HG03280 (cell line): Measurements from ENCODE around the gene RAD21L1.
A peak's percentile ranks its signal among the peaks of the same experiment; 100 is the strongest.
"Not testable (repeated sequence)": the region's sequence is repeated elsewhere in the genome, so short reads cannot be mapped to it uniquely, and the experiment has no call there.

Source experiments
- ATAC-seq: cut with Tn5 transposase; IDR thresholded peaks from one replicate; pipeline ENCODE4 v1.9.1; 2021; ENCODE audit warnings: mild to moderate bottlenecking, moderate library complexity; ENCODE audit not compliant: unreplicated experiment

RAD21L1 gene

DNA sequence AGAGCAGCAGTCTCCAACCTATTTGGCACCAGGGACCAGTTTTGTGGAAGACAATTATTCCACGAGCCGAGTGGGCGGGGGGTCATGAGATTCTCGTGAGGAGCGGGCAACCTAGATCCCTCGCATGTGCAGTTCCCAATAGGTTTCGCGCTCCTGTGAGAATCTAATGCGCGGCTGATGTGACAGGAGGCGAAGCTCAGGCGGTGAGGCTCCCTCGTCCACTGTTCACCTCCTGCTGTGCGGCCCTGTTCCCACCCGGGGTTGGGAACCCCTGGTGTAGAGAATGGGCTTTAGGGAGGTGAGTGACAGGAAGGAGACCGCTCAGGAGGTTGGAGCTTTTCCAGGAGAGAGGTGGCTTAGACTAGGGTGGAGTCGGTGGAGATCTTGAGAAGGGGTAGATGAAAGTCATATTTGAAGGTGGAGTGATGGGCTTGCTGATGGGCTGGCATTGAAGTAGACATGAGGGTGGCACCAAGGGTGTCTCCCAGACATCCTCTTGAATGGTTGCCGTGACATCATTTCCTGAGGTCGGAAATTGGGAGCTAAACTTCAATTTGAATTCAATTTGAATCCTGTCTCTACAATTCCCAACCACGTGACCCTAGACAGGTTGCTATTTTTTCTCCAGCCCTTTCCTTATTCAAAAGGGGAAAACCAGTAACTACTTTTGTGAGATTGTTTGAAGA lies 1.5 kb upstream of the RAD21L1 start:
- ATAC-seq: no peak

DNA sequence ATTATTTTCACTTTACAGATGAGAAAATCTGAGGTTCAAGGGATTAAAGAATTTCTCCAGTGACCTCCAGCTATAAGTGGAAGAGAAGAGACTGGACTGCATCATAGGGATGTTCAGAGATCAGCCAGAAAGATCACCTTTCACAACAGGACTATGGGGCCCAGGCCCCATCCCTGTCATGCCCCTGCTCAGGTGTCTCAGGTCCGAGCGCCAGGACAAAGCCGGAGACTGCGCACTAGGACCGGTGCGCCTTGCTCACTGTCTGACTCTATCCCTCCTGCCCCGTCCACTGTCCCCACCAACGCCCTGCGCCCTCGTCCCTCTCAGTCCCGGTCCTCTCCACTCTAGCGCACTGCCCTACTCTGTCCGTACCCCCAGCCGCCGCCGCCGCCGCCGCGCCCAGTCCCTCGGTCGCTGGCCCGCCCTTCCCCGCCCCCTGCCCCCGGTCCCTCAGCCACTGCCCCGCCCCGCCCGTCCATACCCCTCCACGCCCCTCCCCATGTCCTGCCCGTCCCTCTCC lies 521 bp upstream of the RAD21L1 start:
- ATAC-seq: peak; percentile 12

DNA sequence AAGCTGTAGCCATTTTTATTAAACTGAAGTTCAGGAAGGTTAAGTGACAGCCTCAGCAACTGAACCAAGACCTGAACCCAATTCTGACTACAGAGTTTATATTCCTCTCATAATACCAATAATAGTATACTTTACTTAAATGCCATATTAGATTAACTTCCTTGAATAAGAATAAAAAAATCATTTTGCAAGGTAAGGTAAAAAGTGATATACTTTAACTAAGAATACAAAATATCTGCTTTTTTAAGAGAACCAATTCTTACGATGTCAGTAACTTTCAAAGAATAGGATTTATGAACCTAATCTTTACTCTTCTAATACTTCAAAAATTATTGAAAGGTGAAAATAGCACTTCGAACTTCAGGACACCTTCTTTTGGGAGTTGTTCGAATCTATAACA lies 3.7 kb downstream of the RAD21L1 start:
- ATAC-seq: no peak

DNA sequence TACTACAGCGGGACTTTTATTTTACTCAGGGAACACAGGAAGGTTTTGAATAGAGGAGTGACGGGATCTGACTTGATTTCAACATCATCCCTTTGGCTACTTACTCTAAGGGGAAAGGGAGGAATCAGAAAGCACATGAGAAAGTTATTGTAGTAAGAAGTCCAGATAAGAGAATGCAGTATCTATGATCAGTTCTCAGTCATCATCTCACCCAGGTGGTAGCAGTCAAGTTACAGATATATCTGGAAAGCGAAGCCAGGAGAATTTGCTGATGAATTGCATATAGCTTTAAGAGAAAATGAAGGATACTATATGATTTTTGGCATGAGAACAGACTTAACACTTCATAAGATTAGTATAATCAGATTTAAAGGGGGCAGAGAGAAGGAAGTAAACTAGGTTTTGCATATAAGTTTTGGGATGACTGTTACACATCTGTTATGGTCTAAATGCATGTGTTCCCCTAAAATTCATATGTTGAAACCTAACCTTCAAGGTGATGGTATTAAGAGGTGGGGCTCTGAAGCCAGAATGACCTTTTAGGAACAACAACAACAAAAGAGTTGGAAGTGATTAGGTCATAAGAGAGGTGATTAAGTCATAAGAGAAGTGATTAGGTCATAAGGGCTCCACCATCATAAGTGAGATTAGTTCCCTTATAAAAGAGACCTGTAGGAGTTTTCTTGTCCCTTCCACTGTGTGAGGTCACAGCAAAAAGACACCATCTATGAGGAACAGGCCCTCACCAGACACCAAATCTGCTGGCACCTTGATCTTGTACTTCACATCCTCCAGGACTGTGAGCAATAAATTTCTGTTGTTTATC lies 6.7 kb downstream of the RAD21L1 start:
- no peak for ATAC-seq

DNA sequence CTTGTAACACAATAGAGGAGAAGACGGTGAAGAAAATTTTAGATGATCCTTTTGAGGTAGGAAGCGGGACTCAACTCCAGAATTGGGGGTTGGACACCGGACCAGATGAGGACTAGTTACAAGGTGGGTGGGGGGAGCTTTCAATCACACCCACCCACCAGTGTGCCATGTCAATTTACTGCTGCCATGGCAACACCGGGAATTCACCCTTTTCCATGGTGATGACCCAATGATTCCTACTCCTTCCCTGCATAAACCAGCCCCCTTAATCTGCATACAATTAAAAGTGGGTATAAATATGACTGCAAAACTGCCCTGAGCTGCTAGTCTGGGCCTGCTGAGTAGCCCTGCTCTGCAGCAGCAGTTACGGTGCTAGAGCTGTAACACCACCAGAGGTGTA lies 14.7 kb downstream of the RAD21L1 start:
- no peak for ATAC-seq

DNA sequence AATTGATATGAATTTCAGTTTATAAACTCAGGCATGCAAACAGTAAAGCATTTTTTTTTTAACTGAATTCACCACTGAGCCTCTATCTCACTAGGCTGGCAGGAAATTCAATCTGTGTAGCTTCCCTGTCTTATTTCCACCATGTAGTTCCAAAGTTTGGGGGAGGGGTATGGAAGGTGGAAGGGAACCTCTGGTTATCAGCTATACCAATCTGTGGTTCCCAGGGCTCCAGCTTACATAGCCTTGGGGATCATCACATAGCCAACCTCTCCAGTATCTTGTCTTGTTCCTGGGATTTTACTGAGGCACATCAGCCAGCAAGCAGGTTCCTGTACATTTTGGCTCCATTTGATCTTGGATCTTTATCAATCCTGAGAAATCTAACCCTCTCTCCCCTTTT lies 15.6 kb downstream of the RAD21L1 start:
- ATAC-seq: no peak

DNA sequence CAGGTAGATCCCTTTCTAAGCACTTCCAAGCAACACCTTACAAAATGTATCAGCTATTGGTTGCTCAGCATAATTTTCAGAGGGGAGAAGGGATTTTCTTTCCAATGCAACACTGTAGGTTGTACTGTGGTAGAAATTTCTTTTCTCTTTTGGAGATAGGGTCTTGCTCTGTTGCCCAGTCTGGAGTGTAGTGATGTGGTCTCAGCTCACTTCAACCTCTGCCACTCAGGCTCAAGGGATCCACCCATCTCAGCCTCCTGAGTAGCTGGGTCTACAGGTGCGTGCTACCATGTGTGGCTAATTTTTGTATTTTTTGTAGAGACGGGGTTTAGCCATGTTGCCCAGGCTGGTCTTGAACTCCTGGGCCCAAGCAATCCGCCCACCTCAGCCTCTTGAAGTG lies 16.3 kb downstream of the RAD21L1 start:
- no peak for ATAC-seq

DNA sequence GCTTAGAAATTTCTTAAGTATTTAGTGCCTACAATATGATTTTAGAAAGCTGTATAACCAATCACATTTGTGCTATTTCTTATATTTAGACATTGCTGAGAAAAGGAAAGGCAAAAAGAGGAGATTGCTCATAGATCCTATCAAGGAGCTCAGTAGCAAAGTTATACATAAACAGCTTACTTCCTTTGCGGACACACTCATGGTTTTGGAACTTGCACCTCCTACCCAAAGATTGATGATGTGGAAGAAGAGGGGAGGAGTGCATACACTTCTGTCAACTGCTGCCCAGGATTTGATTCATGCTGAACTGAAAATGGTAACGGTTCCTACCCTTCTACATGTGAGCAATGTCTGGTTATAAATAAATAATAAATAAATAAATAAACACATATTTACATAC lies 16.7 kb downstream of the RAD21L1 start:
- no peak for ATAC-seq

DNA sequence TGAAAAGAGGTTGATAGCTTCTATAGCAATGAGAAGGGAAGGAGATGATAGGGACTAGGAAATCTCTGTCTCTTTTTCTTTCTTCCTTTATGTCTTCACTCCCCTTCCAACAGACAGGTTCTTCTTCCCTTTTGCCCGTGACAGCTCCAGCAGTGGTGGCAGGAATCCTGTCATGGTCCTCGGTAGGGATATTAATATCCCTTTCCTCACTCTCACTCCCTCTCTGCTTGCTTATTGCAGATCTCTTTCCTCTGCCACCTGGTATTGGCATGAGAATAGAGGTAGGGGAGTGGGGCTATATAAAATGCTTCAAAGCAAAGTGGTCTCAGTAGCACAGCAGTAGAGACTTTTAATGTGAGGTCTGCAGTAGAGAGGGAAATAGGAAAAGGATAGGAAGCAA lies 19.7 kb downstream of the RAD21L1 start:
- ATAC-seq: no peak

DNA sequence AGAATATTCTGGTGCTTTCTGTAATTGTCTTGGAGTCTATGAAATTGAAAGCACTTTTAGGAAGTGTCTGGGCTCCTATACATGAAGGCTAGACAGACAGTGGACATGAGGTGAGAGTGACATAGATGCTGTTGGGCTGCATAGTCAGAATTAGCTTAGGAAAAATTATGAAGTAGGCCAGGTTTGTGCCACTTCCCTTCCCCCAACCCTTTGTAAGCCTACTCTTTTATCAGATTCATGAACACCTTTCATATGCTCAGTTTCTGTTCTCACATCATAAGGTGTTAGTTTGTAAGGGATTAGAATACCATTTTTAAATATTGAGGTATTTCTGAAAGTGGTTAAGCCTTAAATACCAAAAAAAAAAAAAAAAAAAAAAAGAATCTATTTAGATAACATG lies 21.8 kb downstream of the RAD21L1 start:
- ATAC-seq: no peak

DNA sequence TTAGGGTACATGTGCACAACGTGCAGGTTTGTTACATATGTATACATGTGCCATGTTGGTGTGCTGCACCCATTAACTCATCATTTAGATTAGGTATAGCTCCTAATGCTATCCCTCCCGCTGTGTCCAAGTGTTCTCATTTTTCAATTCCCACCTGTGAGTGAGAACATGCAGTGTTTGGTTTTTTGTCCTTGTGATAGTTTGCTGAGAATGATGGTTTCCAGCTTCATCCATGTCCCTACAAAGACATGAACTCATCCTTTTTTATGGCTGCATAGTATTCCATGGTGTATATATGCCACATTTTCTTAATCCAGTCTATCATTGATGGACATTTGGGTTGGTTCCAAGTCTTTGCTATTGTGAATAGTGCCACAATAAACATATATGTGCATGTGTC lies 24.4 kb downstream of the RAD21L1 start:
- ATAC-seq: not testable (repeated sequence)

DNA sequence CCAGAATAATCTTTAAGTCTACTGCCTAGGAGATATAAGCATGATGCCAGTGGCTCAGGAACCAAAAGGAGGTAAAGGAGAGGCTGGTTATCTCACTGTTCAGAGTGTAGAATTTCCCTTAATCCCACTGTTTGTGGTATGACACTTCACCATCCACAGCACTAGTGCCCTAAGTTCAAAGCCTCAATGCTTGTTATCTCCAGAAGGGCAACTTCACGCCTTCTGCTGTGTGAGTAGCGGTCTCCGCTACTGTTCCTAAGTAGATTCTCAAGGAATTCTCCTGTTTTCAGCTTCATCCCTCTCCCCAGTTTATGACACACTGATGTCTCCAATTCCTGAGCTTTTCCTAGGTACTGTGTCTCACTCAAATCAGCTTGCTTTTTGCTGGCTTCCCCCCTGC lies 26.6 kb downstream of the RAD21L1 start:
- no peak for ATAC-seq

DNA sequence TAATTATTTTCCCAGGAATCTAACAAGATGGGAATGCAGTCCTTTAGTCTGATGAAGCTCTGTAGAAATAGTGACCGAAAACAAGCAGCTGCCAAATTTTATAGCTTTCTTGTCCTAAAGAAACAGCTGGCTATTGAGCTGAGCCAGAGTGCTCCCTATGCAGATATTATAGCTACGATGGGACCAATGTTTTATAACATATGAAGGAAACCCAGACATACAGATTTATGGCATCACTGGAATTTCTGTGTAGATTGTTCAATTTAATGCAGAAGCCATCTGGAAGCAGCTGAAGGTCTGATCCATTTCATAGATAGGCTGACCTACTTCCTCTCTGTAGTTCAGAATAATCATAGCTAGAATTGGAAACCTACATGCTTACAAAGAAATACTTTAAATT lies 28.4 kb downstream of the RAD21L1 start:
- ATAC-seq: no peak

DNA sequence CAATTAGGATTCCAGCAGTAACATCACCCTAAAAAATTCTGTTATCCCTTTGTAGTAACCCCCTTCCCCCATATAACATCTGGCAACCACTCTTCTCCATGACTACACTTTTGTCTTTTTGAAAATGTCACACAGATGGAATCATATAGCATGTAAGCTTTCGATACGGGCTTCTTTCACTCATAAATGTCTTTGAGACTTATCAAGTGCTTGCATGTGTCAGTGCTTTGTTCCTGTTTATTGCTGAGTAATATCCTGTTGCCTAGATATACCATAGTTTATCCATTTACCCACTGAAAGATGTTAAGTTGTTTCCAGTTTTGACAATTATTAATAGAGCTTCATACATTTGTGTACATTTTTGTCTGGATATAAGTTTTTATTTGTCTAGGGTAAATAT lies 29.8 kb downstream of the RAD21L1 start:
- ATAC-seq: no peak

DNA sequence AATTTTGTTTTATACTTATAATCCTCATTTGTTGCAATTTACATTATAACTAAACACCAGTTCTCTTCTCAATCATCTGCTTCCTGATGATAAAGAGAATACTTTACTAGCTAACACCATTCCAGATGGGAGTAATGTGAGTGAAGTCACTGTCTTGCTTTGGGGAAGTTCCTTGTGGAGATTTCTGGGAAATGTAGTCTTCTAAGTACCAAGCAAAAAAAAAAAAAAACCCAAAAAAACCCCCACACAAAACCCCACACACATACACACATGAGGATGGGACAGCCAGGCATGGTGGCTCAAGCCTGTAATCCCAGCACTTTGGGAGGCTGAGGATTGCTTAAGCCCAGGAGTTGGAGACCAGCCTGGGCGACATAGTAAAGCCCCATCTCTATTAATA lies 38.0 kb downstream of the RAD21L1 start:
- no peak for ATAC-seq

DNA sequence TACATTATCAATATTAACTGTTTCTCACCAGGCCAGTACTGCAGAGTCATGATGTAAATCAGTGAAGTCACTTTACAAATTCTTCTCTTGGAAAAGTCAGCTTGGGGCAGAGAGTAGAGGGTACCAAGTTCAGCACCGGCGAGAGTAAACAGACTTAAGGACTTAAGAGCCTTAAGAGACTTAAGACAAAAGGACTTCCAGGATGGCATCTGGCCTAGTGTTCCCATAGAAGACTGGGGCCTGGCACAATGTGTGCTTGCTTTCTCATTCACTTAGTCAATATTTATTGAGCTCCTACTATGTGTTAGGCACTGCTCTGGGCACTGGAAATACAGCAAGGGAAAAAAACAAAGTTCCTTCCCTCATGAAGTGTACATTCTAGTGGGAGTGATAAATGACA lies 38.9 kb downstream of the RAD21L1 start:
- no peak for ATAC-seq

DNA sequence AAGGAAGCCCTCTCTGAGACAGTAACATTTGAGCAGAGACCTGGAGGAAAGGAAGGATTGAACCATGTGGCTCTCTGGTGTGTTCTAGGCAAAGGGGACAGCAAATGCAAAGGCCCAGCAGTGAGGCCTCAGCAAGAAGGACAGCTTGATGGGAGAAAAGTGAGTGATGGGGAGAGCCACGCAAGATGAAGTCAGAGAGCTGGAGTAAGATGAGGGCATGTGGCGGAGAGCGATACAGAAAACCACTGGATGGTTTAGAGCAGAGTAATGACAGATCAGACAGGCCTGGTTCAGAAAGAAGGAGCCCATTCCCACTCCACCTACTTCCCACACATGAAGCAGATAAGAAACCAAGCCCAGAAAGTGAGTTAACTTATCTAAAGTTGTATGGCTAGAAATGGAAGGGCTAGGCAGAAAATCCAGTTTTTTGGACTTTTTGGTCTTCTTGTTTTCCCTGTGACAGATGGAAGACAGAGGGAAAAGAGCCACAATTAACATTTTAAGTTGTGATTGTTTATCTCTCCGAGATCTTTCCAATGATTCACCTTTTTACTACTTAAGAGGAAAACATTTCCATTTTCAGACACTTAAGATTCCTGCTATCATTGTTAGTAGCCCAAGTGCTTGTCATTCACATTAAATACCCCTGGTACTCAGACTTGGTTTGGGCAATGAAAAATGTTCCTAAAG lies 39.5 kb downstream of the RAD21L1 start:
- ATAC-seq: no peak

DNA sequence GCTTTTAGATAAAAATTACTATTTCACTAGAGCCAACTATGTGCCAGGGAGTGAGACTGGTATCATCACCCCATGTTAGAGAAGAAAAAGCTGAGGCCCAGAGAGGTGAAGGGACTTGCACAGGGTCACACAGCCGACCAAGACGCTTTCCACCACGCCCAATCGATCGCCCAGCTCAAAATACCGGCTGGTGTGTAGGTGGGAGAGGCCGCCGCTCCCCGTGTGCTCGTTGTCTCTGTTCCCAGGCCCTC lies 40.0 kb downstream of the RAD21L1 start:
- ATAC-seq: no peak

DNA sequence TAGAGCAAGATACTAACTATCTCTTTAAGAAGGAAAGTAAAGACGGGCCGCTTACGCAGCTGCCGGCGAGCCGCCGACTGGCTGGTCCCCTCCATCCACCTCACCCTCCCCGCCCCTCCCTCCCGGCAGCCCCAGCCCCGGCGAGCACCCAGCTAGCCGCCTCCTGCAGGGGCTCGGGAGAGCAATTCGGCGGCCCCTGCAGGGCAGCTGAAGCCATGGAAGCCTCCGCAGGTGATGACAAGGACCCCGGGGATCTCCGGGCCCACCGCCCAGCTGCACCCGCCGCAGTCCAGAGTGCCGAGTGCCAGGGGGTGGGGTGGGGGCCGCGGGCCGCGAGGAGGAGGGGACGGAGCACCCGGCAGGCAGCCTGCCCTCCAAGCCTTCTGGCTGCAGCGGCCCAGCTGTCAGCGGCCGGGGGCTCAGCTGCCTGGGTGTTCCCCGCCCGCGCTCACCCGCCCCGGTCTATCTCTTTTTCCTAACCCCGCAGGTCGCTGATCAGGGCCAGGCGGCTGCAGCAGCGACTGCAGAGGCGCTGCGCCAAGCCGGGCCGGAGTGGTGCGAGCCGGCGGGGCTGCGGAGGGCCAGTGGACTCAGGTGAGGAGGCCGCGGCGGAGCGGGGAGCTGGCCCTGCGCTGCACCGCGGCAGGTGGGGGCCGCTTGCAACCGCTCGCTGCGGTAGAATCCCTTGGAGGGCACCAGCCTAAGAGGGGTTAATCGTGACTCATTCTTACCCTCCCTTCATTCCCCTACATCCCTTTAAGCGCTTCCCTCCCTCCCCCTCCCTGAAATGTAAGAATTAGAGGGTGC lies 40.5 kb downstream of the RAD21L1 start, which contains the start of gene SNPH:
SNPH (plus strand) TSS at position 128 of the 807 bp plus-strand sequence. CDS start 29,946 bp downstream, outside the sequence.
- ATAC-seq: peak; percentile 51

DNA sequence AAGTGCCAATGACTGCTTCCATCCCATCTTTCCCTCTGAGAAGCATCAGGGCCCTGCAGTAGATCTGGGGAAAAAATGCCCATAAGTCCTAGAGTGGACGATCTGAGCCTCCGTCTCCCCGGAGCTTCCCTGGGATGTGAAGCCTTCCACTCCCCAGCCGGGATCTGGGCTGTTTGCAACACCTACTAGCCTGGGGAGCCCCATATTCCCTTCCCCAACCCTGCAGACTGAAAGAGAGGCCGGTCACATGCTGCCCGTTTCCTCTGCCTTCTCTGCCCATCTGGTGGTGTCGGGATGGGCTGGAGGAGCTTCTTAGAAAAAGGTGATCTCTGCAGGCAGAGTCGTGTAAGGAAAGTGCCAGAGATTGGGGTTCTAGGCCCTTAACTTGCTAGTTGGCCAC lies 41.3 kb downstream of the RAD21L1 start:
- ATAC-seq: no peak

DNA sequence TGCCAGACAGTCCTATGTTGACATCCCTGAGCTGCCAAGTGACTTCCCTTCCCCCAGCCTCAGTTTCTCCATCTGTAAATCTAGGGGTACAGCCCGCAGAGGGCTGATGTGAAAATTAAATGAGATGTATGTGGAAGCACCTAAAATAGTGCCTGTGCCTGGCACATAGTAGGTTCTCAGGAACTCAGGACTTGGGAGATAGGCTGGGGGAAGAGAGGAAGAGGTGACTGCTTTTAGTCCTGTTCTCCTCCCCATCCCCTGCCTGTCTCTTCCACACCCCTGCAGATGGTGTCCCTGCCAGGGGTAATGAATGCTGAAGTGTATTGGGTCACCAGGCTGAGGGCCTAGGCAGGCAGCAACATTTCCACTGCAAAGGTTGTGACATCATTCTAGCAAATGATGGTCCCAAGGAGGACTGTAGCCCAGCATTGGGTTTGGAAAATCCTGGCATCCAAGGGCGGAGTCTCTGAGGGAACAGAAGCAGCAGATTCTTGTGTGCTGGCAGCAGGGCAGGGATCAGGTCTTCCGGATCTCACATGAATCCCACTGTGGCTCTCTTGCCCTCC lies 42.0 kb downstream of the RAD21L1 start:
- no peak for ATAC-seq
